Kidney (tissue), 14 donors: Measurements from ENCODE around the gene TMEM183A. TPM values are rescaled to one million over a fixed set of nuclear protein-coding genes. Genes with fewer than 3 reads are reported as not detected.
A peak's percentile ranks its signal among the peaks of the same experiment; 100 is the strongest.

Experiments used
- DNase-seq, 5 donors: peaks; one replicate each; pipeline ENCODE4 v3.0.0-alpha.2; 2013 to 2020
- FAIRE-seq: peaks from 2 replicates; lab custom pipeline; 2012; peaks lifted over from hg19 to GRCh38; lab: Jason Lieb, UNC
- H3K27ac ChIP-seq, 2 donors: one replicate each; pipeline ENCODE4 v1.7.0; 2013; ENCODE audit warnings: low read depth in 2 of 2, low read length in 2 of 2, inconsistent platforms in 1 of 2
- H3K27me3 ChIP-seq: one replicate; pipeline ENCODE4 v1.7.1; 2013; ENCODE audit warnings: low read length, inconsistent platforms; ENCODE audit not compliant: control insufficient read depth, insufficient read depth
- H3K36me3 ChIP-seq, 3 donors: one replicate each; pipeline versions ENCODE4 v1.7.0 to v1.7.1; 2013; ENCODE audit warnings: low read length in 3 of 3, control low read depth in 1 of 3, inconsistent platforms in 1 of 3; ENCODE audit not compliant: insufficient read depth in 3 of 3, control insufficient read depth in 2 of 3
- H3K4me1 ChIP-seq, 3 donors: one replicate each; pipeline versions ENCODE4 v1.7.0 to v1.7.1; 2013; ENCODE audit warnings: low read length in 3 of 3, inconsistent platforms in 1 of 3, low read depth in 1 of 3; ENCODE audit not compliant: control insufficient read depth in 2 of 3, insufficient read depth in 2 of 3
- H3K4me3 ChIP-seq, 3 donors: one replicate each; pipeline versions ENCODE4 v1.7.0 to v1.8.1; 2013; ENCODE audit warnings: low read length in 3 of 3, control low read depth in 1 of 3, inconsistent platforms in 1 of 3
- H3K9ac ChIP-seq, 3 donors: one replicate each; pipeline versions ENCODE4 v1.7.0 to v1.7.1; 2013; ENCODE audit warnings: low read length in 3 of 3, control low read depth in 1 of 3, inconsistent platforms in 1 of 3
- H3K9me3 ChIP-seq, 3 donors: one replicate each; pipeline versions ENCODE4 v1.7.0 to v1.7.1; 2013; ENCODE audit warnings: low read length in 3 of 3, control low read depth in 1 of 3, inconsistent platforms in 1 of 3; ENCODE audit not compliant: control insufficient read depth in 2 of 3, insufficient read depth in 1 of 3
- intact Hi-C: fragments of 100-400 bp; cut with DNase I; formaldehyde crosslinking; loops from one replicate; pipeline ENCODE4 v1.11.1; 2022
- polyA plus RNA-seq: library from polyadenylated mRNA; stranded (reverse); fragments of 350-450 nt; fragmentation: Illumina TruSeq; extraction: RNeasy Lipid Tissue Mini Kit (QIAGEN cat#74804); gene quantifications from one replicate; pipeline ENCODE4 v1.2.3, GENCODE V29; 2014; ENCODE audit warnings: low read depth, low replicate concordance; ENCODE audit not compliant: insufficient read depth
- total RNA-seq: library from RNA; stranded (reverse); fragmentation: NEBNext Ultra II Directional; extraction: Animal tissue kit (Norgen Biotek cat#: 25700); gene quantifications from one replicate; pipeline ENCODE4 v1.2.1, GENCODE V29; 2021
- TF ChIP-seq, protein P1 (sequence below): IDR thresholded peaks from 3 replicates; pipeline ENCODE4 v1.5.1; 2012; ENCODE audit warnings: mild to moderate bottlenecking, moderate library complexity, borderline replicate concordance; ENCODE audit not compliant: insufficient read depth; ENCODE audit errors: extremely low read depth
- donor health status: control.
- donor health status: control.
- donor health status: control.
- donor health status: control.
- donor health status: control.
- donor health status: DM: yes; HTN: yes; CAD: no.
- donor health status: Normal renal cell carcinoma (clear cell type).

TMEM183A gene
- total and polyA plus RNA-seq, 2 donors from 2014 or later: 47.5 to 47.9 TPM

- TF ChIP-seq, protein P1, sequence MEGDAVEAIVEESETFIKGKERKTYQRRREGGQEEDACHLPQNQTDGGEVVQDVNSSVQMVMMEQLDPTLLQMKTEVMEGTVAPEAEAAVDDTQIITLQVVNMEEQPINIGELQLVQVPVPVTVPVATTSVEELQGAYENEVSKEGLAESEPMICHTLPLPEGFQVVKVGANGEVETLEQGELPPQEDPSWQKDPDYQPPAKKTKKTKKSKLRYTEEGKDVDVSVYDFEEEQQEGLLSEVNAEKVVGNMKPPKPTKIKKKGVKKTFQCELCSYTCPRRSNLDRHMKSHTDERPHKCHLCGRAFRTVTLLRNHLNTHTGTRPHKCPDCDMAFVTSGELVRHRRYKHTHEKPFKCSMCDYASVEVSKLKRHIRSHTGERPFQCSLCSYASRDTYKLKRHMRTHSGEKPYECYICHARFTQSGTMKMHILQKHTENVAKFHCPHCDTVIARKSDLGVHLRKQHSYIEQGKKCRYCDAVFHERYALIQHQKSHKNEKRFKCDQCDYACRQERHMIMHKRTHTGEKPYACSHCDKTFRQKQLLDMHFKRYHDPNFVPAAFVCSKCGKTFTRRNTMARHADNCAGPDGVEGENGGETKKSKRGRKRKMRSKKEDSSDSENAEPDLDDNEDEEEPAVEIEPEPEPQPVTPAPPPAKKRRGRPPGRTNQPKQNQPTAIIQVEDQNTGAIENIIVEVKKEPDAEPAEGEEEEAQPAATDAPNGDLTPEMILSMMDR: no peak
- Histone ChIP-seq H3K4me1 (peaks cover 0 to 8% (median 0%) of the 10 kb centered on the region in 3 donors), H3K4me3 (no peak overlapping the region), H3K36me3 (peaks cover 2 to 4% (median 3%) of the 10 kb centered on the region in 3 donors), H3K27ac (no peak overlapping the region), H3K9me3 (no peaks in the 10 kb centered on the region), H3K27me3 (no peaks in the 10 kb centered on the region), H3K9ac (no peak overlapping the region)
- DNase-seq (peak in 1 of 5 donors; percentile 62), FAIRE-seq (no peak)
- intact Hi-C loops: no loop called here
These were observed 21.8 kb downstream of the TMEM183A start for GRCh38 chr1:203028784-203029553.

- Histone ChIP-seq H3K9ac (no peak overlapping the region), H3K4me3 (no peak overlapping the region), H3K4me1 (peaks cover 0 to 5% (median 0%) of the 10 kb centered on the region in 3 donors), H3K36me3 (no peaks in the 10 kb centered on the region), H3K27me3 (no peaks in the 10 kb centered on the region), H3K27ac (no peak overlapping the region), H3K9me3 (no peaks in the 10 kb centered on the region)
- TF ChIP-seq, protein P1: no peak
- DNase-seq (no peak), FAIRE-seq (no peak)
- intact Hi-C loops: no loop called here
These were observed 24.3 kb downstream of the TMEM183A start for GRCh38 chr1:203031467-203031866.

- H3K4me1 ChIP-seq: no peaks in the 10 kb centered on the region
- TF ChIP-seq, protein P1: no peak
- H3K36me3 ChIP-seq: no peaks in the 10 kb centered on the region
- intact Hi-C loops: no loop called here
- H3K9ac ChIP-seq: no peak overlapping the region
- H3K27me3 ChIP-seq: no peaks in the 10 kb centered on the region
- no peak overlapping the region for H3K27ac ChIP-seq
- peak in 1 of 5 donors; percentile 12 for DNase-seq
- H3K4me3 ChIP-seq: no peak overlapping the region
- no peaks in the 10 kb centered on the region for H3K9me3 ChIP-seq
- FAIRE-seq: no peak
These were observed 26.1 kb downstream of the TMEM183A start for GRCh38 chr1:203033287-203033686.
